ENCODE data around the gene AGPAT3.
"Not testable (repeated sequence)": the region's sequence is repeated elsewhere in the genome, so short reads cannot be mapped to it uniquely, and the experiment has no call there.

AGPAT3 gene, protein sequence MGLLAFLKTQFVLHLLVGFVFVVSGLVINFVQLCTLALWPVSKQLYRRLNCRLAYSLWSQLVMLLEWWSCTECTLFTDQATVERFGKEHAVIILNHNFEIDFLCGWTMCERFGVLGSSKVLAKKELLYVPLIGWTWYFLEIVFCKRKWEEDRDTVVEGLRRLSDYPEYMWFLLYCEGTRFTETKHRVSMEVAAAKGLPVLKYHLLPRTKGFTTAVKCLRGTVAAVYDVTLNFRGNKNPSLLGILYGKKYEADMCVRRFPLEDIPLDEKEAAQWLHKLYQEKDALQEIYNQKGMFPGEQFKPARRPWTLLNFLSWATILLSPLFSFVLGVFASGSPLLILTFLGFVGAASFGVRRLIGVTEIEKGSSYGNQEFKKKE

DNA sequence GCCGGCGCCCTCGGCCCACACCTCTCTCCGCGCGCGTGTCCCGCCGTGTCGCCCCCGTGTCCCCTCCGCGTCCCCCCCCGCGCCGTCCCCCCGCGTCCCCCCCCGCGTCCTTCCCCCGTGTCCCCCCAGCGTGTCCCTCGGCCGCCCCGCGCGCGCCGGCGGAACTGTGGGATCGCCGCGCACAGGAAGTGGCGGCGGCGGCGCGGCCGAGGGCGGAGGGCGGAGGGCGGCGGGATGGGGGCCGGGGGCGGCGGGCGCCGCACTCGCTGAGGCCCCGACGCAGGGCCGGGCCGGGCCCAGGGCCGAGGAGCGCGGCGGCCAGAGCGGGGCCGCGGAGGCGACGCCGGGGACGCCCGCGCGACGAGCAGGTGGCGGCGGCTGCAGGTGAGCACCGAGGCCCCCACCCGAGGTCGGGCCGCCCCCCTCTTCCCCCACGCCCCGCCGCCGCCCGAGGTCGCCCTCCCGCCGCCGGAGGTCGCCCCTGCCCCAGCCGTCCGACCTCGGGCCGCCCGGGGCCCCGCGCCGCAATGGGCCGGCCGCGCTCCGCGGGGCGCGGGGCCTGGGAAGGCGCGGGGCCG, at the start of gene AGPAT3:
Gene AGPAT3, plus strand, starts transcription at position 262 of the 578 bp plus-strand sequence. CDS start 94,459 bp downstream, outside the sequence.
- DNase-seq: no peak

DNA sequence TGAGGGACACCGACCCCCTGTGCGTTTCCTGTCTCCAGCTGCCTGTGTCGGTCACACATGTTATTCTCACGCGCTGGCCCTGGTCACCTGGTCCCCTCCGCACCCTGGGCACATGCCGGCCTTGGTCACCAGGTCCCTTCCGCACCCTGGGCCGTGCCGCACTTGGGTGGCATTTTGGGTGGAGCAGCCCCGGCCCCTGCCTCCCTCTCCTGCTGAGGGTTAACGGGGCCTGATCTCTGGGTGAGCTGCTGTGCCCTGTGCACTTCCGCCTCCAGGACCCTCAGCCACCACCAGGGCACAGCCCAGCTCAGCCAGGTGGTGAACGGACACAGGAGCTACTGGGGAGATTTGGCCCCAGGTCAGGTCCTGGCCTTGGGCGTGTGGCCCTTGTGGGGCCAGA, 49.0 kb upstream of the AGPAT3 start:
- DNase-seq: no peak

DNA sequence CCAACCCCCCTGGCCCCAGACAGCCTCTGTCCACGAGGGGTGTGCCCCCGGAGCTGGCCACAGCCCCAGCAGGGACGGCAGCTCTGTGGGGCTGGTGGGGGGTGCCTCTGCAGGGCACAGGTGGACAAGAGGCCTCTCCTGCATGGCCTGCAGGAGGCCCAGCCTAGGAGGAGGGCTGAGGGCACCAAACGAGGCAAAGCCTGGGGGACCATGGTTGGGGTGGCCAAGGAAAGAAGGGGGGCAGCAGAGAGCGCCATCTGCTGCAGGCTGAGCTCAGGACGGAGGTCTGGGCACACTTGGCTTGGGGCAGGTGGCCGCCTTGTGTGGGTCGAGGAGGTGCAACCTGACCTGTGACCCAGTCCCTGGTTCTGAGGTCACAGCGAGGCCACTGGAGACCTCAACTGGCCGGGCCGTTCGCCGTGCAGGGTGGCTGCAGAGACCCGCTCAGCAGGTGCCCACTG, 48.4 kb upstream of the AGPAT3 start:
- DNase-seq: no peak

DNA sequence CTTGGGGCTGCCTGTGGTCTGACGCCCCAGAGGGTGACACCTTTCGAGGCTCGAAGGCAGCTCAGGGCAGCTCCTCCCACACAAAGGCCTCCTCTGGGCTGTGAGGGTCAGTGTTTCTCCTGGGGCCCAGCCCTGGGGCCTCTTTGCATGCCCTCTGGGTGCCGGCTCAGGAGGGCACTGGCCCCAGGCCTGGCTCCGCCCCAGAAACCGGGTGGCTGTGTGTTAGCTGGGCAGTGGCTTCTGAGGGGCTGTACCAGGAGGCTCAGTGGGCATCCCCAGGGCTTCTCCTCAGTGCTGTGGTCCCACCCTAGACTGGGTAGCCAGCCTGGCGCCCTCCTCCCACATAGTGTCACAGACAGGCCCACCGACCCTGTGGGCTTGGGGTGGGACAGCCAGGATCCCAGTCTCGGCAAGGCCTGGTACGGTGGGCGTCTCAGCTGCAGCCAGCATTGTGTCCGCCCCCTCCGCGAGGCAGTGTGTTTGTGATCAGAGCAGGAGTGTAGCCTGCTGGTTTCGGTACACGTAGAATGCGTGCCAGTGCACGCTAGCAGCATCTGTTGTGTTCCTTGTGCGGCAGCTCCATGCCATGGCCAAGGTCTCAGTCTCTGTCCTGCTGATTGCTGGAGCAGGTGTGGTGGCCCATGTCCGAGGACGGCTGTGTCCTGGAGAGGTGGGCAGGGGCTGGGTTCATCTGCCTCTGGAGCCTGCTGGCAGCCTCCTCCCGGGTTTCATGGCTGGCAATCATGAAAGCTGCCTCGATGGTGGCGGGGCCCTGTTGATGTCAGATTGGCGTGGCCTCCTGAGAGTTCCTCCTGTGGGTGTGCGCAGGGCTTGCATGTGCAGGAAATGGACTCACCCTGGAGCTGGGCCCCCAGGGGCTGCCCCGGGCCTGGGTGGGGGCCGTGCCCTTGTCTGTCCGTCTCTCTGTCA, 47.6 kb upstream of the AGPAT3 start:
- DNase-seq: no peak

DNA sequence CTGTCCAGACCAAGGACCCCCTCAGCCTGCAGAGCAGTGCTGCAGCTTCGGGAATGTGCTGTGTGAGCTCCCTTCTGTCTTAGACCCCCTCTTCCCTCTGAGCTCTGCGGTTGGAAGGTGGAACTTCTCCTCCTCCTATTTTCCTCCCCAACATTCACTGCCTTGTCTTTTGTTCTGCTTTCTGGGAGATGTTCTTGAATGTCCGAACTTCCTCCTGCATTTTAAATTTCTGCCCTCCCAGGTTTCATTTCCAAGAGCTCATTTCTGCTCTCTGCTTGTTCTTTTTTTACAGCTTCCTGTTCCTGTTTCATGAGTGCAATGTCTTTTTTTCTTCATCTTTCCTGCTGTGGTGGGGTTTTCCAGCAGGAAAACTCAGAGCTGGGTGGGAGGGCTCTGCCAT, 46.3 kb upstream of the AGPAT3 start:
- no peak for DNase-seq

DNA sequence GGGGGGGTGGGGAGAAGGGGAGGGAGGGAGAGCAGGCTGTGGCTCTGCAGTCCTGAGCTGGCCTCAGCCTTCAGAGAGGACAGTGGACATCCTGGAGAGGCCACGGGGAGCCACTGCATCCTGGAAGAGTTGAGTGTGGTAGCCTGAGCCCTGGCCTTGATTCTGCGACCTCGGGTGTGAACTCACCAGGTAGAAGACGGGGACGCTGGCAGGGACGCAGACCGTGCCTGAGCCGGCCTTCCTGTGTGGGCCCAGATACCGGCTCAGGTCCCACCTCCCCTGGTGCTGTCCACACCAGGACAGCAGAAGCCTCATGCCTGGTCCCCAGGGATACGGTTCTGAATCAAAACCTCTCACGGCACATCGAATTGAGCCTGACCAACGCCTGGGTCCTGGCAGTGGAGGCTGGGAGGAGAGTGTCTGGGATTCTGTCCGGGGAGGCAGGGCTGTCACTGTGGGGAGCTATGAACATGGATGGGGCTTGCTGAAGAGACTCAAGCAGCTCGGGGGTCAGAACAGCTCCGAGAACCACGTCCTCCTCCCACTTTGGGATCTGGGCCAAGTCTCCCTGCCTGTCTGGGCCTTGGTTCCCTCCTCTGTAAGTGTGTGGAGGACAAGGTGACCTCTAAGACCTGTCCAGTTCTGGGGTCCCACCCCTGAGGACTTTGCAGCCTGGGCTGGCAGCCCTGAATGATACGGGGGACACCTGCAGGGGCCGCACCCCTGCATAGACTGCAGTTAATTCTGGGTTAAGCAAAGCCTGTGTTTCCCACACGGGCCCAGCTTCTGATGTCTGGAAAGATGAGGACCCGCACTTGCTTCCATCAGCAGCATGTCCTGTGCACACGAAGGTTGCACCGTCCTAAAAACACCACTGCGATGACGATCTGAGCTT, 45.3 kb upstream of the AGPAT3 start:
- no peak for DNase-seq

DNA sequence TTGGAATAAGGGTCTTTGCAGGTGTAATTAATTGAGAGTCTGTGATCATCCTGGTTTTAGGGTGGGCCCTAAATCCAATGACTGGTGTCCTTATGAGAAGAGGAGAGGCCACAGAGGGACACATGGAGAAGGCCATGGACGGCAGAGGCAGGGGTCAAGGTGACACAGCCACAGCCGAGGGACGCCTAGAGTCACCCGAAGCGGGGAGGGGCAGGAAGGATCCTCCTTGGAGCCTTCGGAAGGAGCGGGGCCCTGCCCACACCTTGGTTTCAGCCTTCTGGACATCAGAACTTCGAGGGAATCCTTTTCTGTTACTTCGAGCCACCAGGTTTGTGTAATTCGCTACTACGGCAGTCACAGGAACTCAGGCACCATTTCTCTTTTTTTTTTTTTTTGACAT, 44.6 kb upstream of the AGPAT3 start:
- no peak for DNase-seq

DNA sequence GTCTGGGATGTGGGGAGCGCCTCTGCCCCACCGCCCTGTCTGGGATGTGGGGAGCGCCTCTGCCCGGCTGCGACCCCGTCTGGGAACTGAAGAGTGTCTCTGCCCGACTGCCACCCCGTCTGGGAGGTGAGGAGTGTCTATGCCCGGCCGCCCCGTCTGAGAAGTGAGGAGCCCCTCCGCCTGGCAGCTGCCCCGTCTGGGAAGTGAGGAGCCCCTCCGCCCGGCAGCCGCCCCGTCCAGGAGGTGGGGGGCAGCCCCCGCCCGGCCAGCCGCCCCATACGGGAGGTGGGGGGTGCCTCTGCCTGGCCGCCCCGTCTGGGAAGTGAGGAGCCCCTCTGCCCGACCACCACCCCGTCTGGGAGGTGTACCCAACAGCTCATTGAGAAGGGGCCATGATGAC, 42.9 kb upstream of the AGPAT3 start:
- not testable (repeated sequence) for DNase-seq

DNA sequence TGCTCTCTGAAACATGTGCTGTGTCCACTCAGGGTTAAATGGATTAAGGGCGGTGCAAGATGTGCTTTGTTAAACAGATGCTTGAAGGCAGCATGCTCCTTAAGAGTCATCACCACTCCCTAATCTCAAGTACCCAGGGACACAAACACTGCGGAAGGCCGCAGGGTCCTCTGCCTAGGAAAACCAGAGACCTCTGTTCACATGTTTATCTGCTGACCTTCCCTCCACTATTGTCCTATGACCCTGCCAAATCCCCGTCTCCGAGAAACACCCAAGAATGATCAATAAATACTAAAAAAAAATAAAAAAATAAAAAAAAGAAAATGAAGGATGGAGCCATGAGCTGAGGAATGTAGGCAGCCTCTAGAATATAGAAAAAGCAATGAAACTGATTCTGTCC, 42.3 kb upstream of the AGPAT3 start:
- not testable (repeated sequence) for DNase-seq

DNA sequence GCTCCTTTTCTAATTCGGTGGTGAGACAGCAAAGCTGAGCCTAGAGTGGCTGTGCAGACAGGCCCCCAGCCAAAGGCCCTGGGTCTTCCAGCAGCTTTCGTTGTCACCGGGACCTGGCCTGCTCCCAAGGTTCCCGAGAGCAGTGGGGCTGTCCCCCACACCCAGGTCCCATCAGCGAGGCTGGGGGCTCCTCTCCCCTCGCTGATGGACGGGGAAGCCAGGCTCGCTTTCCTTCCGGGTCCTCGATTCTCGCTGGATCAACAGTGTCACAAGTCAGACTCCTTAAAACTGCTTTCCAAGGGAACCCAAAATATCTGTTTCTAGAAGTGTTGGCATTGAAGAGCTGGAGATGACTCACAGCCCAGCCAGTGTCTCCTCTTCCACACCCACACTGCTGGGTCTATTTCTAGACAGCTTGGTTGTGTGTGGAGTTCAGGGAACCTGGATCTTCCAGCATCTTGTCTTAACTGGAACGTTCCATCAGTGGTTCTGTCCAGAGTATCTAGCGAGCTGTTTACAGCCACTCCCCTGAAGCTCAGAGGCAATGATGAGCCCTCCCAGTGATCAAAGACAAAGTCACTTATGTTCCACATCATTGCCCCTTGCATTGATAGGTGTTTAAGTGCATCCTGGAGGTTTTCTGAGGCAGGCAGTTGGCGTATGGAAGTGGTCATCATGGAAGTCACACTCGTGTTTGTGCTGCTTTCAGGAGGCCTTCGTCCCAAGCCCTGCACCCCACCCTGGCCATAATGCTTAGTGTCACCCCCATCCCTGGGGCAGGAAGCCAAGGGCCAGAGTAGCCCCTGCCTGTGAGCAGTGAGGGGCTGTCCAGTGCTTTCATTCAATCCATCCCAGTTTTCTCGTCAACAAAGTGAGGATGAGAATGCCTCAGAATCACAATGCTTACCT, 40.4 kb upstream of the AGPAT3 start:
- DNase-seq: no peak

DNA sequence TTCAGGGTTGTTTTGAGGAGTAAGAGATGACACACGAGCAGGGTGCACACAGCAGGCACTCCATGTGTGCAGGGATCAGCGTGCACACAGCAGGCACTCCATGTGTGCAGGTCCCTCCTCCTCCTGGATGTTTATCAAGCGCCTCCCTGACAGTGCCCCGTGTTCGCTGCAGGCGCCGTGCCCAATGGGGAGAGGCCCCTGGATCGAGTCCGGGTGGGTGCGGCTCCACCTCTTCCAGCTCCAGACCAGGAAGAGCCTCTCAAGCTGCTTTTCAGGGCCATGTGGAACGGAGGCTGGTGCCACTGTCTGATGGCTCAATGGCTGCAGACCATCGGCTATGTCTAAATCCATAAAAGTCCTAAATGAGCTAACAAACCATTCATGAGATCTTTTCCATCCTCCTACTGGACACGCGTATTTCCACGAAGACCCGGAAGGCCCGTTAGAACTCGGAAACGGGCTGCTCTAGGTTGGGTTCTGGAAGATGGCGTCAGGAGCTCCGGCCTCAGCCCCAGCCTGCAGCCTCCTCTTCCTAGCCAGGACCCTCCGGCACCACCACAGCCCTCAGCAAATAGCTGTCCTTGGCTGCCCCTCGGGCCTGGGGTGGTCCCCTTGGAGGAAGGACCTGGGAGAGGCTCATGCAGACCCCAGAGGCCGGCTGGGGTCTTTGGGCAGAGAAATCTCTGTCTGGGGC, 39.6 kb upstream of the AGPAT3 start:
- DNase-seq: no peak

DNA sequence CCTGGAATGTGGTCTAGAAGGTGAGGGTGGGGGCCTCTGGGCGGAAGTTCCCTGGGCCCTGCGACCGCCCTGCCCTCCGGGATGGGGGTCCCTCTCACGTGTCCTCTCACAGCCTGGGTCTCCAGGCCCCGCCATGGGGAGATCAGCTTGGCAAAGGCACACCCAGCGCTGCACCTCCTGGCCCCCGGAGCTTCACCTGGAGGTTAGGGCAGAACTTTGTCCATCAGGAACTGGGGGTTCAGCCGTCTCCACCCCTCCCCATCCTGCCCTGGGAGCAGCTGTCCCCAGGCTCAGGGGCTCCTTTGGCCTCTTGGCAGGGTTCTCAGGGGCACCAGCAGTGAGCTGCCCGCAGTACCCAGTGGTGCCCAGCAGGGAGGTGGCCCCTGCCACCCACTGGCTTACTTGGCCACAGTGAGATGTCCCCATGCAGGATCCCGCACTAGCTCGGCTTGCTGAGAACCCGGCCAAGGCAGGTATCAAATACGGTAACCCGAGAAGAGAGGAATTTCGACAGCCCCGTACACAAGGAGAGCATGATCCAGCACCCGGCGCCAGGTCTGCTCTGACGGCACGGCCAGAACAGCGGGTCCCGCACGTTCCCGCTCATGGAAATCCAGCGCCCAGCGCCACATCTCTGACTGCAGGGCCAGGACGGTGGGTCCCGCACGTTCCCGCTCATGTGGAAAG, 38.9 kb upstream of the AGPAT3 start:
- DNase-seq: no peak

DNA sequence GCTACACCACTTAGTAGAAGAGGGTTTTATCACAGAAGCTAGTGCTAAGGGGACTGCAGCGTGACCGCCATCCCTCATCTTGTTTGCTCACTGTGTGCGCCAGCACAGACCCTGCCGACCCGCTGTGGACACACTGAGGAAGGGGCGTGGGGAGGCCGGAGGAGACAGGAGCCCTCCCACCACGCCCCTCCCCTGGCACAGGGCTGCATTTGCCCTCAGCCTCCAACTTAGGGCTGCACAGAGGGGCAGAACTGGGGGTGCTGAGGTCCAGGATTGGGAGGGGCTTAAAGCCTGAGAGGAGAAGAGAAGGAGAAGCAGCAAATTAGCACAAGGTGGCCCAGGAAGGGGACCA, 38.4 kb upstream of the AGPAT3 start:
- DNase-seq: no peak

DNA sequence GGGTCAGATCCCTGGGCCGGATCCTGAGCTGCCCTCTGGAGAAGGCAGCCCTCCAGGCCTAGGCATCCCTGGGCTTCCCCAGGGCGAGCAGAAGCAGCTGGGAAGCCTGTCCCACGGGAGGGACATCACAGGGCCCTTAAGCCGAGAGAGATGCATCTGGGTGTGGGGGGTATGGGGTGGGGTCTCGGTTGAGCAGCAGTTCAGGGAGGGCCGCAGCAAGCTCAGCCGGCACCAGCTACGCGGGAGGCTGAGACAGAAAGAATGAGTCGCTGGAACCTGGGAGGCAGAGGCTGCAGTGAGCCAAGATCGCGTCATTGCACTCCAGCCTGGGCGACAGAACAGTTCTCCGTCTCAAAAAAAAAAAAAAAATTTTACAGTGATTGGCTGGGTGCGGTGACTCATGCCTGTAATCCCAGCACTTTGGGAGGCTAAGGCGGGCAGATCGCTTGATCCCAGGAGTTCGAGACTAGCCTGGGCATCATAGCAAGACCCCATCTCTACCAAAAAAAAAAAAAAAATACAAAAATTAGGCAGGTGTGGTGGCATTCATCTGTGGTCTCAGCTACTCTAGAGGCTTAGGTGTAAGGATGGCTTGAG, 37.9 kb upstream of the AGPAT3 start:
- DNase-seq: no peak

DNA sequence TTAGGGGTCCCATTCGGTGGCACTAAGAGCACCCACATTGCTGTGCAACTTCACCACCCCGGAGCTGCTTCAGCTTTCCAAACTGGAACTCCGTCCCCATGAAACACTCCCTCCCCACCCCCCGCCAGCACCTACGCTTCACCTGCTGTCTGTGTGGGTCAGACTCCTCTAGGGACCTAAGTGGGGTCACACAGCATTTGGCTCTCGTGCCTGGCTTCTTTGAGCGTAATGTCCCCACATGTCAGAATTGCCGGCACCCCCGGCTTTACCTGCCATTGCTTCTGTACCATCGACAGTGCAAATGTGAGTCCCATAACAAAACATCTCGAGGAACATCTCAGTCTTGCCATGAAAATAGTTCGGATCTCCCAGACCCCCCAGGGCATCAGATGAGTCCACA, 35.9 kb upstream of the AGPAT3 start:
- no peak for DNase-seq

DNA sequence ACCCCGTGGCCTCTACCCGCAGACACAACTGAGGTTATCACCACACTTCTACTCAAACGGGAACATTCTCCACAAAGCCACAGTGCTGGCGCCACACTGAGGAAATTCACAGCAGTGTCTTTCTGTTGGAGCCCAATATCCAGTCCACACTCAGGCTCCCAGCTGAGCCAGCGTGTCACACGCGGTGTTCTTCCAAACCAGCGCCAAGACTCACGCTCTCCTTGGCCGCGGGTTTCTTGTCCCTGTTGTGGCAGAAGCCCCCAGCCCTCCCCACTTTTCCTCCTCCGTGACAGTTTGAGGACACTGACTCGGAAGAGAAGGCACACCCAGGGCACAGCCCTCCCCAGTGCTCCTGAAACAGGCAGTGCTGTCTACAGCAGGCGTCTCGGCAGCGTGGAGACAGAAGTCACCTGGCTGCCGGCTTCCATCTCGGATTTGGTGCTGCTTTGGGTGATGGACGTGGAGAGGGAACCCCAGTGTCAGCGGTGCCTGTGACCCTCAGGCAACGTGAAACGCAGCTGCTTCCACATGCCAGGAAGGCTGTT, 35.4 kb upstream of the AGPAT3 start:
- DNase-seq: no peak

DNA sequence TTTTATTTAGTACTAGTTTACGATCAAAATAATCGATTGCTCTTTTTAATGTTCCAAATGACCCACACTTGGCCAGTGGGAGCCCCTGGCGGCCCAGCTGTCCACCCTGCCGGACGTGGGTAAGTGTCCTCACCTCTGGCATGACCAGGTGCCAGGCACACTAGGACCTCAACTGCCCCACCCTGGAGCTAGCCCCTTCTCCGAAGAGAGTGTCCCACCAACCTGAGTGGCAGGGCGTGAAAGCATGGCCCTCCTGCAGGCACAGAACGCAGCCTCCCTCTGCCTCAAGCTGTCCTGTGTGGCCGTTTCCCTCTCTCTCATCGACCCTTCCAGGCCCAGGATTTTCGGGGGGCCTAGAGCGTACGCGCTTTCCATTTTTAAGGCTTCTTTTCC, 32.9 kb upstream of the AGPAT3 start:
- DNase-seq: no peak

DNA sequence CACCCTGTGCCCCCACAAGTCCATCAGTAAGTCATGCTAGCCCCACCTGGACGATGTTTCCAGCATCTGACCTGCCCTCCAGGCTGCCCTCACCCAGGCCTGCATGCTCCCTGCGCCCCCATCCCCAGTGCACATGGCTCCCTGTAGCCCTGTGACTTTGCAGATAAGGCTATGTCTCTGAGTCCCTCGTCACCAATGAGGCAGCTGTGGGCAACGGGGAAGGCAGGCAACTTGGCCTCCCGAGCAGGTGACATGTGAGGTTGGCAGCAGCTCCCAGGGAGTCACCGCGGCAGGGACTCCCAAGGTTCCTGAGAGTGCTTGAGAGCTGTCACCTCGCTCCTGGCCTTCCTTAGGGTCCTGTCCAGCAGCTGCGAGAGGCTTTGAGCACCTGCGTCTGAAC, 32.4 kb upstream of the AGPAT3 start:
- DNase-seq: no peak

DNA sequence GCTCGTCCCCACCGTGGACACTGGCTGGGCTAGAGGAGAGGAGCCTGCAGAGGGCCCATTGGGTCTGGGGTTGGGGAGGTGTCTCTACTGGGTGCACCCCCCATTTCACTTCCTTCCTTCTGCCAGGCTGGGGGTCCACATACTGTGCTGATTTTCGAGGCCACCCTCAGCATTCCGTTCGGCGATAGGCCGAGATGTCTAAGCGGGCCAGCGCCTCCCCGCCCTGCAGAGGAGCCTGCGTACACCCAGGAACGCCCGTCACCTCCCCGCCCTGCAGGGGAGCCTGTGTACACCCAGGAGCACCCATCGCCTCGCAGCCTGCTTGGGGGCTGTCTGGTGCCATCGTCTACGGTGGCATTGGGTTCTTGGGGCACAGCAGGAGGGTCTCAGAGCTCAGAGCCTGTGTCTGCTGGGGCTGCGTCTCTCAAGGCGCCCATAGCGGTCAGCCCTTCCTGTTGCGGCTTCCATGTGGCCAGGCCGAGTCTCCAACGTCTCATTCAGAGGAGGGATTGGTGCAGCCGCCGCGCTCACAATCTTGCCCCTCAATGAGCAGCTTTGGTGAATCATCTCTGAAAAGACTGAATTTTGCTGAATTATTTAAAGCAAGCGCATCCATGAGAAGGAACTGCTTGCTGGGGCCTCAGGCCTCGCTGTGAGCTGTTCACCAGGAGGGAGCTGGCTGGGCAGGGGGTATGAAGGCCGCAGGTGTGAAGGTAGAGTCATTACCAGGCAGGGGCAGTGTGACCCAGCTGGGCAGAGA, 30.7 kb upstream of the AGPAT3 start:
- no peak for DNase-seq

Measured in cortex of kidney (tissue), 1 donor.